K562 treated with DMSO at 1 percent for 4 hours (cell line): ENCODE measurements around the gene PIK3R4. TPM values are rescaled to one million over a fixed set of nuclear protein-coding genes. Genes with fewer than 3 reads are reported as not detected.

Source experiments
- total RNA-seq: library from RNA; unstranded; fragments of 300-600 nt; gene quantifications from 2 replicates; pipeline ENCODE4 v1.2.3, GENCODE V29; 2022; ENCODE audit not compliant: insufficient read depth

Gene PIK3R4
- 6.7 and 16.4 TPM in 2 replicates for total RNA-seq

GRCh38 chr3:130746246-130747039 is at the start of gene PIK3R4:
PIK3R4 (minus strand) TSS chr3:130746829; CDS start chr3:130745218, 1,611 bp downstream.

Other genes starting within 250 kb of the PIK3R4 start
- not detected in 2 replicates for gene COL6A6, start 229.7 kb downstream of the PIK3R4 start, total RNA-seq
- 17.6 and 17.9 TPM in 2 replicates for gene ATP2C1, start 147.3 kb upstream of the PIK3R4 start, total RNA-seq